ENCODE data around the gene DSTN.

DNA sequence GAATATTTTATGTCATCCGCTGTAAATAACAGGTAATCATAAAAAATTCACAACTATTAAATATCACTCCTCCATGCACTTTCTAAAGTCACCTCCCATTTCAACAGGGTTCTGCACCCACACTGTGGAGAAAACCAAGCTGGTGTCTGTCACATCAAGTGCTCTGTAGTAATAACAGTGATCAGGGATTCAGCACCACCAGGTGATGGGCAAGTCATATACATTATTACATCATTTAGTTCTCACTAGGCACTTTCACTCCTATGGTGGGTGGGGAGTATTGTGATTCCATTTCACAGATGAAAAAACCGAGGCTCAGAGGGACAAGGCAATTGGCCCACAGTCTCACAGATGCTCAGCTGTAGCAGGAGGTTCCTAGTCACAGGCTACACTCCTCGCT lies 47.3 kb upstream of the DSTN start:
- TF ChIP-seq, protein P1, sequence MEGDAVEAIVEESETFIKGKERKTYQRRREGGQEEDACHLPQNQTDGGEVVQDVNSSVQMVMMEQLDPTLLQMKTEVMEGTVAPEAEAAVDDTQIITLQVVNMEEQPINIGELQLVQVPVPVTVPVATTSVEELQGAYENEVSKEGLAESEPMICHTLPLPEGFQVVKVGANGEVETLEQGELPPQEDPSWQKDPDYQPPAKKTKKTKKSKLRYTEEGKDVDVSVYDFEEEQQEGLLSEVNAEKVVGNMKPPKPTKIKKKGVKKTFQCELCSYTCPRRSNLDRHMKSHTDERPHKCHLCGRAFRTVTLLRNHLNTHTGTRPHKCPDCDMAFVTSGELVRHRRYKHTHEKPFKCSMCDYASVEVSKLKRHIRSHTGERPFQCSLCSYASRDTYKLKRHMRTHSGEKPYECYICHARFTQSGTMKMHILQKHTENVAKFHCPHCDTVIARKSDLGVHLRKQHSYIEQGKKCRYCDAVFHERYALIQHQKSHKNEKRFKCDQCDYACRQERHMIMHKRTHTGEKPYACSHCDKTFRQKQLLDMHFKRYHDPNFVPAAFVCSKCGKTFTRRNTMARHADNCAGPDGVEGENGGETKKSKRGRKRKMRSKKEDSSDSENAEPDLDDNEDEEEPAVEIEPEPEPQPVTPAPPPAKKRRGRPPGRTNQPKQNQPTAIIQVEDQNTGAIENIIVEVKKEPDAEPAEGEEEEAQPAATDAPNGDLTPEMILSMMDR (IDR thresholded peaks at IDR 0.05), result no peak
- no peak for TF ChIP-seq POLR2A (IDR thresholded peaks at IDR 0.05)
